Stimulated activated CD8-positive, alpha-beta memory T cell treated with anti-CD3 and anti-CD28 coated beads, Interleukin-12 subunit alpha, Interleukin-12 subunit beta, amount 100 ng/mL, for 1 hour (primary cell): ENCODE data around the gene SIGLEC9.
"Not testable (repeated sequence)": the region's sequence is repeated elsewhere in the genome, so short reads cannot be mapped to it uniquely, and the experiment has no call there.

ENCODE experiments used
- DNase-seq: peaks from one replicate; pipeline ENCODE4 v3.0.0-alpha.2; 2020; ENCODE audit warnings: low read depth

The SIGLEC9 gene

DNA sequence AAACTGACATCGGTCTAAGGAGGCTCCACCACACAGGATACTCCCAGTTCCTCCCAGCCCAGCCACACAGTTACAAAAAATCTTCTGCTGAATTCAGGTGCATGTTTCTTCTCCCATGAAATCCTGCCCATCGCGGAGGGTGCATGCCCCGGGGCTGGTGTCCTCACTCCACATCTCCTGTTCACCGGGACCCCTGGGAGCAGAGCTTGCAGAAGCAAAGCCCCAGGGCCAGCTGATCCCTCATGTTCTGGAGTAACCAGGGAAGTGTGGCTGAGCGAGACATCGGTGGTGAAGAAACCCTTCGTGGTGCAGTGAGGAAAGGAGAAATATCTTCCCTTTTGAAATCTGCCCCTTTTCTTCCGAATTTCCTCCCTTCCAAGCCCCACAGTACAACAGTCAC, 904 bp upstream of the SIGLEC9 start:
- no peak for DNase-seq

DNA sequence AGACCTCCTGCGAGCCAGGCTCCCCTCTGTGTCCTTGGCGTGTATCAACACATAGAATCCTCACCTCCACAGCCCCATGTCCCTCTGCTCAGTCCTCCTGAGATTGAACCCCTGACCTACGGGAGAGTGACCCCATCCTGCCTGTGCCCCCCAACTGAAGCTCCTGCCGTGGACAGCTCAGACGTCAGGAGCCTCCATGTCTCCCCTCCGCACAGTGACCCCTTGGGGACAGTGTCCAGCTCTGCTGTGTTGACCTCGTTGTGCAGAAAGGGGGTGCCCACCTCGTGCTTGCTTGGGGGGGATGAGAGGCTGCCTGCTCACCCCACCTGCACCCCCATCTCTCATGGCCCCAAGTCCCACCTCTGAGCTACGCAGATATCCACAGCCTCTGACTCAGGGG, 490 bp upstream of the SIGLEC9 start:
- DNase-seq, result no peak

DNA sequence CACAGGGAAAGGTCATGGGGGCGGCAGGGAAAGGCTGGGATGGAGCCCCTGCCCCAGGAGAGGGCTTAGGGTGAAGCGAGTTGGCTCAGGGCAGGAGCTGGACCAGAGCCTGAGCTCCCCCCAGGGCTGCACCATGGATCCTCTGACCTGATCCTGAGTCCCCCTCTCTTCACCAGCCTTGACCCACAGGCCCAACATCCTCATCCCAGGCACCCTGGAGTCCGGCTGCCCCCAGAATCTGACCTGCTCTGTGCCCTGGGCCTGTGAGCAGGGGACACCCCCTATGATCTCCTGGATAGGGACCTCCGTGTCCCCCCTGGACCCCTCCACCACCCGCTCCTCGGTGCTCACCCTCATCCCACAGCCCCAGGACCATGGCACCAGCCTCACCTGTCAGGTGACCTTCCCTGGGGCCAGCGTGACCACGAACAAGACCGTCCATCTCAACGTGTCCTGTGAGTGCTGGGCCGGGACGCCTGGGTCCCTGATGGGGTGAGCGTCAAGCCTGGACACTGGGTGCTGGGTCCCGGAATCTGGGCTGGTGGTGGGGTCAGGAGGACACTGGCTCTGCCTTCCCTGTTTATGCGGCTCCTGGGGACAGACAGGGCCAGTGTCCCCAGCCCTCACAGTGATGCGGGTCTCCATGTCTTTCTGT, 842 bp downstream of the SIGLEC9 start:
- no peak for DNase-seq

DNA sequence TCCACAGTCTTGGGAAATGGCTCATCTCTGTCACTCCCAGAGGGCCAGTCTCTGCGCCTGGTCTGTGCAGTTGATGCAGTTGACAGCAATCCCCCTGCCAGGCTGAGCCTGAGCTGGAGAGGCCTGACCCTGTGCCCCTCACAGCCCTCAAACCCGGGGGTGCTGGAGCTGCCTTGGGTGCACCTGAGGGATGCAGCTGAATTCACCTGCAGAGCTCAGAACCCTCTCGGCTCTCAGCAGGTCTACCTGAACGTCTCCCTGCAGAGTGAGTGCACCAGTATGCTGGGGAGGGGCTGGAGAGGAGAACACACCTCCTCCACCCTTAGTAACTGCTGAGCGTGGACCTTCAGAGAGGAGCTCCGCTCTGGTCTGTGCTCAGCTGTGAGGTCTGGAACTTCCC, 2.3 kb downstream of the SIGLEC9 start:
- DNase-seq, result no peak

DNA sequence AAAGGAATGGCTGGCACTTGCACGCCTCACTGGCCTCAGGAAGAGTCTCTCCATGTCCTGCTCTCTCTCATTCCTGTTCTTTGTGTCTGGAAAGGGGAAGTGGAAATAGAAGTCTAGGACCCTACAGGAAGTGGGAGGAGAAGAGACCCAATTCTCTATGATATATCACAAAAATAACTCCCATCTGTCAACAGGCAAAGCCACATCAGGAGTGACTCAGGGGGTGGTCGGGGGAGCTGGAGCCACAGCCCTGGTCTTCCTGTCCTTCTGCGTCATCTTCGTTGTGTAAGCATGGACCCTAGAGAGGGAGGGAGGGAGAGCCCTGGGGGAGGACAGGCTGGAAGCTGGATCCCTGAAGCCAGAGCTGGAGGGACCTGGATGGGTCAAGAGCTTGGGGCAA, 3.0 kb downstream of the SIGLEC9 start:
- DNase-seq, result no peak

DNA sequence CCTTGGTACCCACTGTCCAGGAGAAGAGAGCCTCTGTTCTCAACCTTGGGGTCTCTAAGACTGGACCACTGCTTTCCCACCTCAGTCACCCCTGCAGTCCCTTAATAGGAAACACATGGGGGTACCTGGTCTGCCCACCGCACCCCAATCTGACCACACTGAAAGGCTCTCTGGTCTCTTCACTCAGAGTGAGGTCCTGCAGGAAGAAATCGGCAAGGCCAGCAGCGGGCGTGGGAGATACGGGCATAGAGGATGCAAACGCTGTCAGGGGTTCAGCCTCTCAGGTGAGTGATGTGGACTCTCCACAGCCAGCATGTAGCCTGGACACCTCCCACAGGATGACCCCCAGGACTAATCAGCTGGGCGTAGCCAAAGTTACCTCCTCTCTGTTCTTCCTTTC, 3.5 kb downstream of the SIGLEC9 start:
- DNase-seq, result no peak

DNA sequence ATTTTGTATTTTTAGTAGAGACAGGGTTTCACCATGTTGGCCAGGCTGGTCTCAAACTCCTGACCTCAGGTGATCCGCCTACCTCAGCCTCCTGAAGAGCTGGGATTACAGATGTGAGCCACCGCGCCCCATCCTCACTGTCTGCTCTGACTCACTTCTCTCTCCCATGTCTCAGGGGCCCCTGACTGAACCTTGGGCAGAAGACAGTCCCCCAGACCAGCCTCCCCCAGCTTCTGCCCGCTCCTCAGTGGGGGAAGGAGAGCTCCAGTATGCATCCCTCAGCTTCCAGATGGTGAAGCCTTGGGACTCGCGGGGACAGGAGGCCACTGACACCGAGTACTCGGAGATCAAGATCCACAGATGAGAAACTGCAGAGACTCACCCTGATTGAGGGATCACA, 5.0 kb downstream of the SIGLEC9 start:
- no peak for DNase-seq

DNA sequence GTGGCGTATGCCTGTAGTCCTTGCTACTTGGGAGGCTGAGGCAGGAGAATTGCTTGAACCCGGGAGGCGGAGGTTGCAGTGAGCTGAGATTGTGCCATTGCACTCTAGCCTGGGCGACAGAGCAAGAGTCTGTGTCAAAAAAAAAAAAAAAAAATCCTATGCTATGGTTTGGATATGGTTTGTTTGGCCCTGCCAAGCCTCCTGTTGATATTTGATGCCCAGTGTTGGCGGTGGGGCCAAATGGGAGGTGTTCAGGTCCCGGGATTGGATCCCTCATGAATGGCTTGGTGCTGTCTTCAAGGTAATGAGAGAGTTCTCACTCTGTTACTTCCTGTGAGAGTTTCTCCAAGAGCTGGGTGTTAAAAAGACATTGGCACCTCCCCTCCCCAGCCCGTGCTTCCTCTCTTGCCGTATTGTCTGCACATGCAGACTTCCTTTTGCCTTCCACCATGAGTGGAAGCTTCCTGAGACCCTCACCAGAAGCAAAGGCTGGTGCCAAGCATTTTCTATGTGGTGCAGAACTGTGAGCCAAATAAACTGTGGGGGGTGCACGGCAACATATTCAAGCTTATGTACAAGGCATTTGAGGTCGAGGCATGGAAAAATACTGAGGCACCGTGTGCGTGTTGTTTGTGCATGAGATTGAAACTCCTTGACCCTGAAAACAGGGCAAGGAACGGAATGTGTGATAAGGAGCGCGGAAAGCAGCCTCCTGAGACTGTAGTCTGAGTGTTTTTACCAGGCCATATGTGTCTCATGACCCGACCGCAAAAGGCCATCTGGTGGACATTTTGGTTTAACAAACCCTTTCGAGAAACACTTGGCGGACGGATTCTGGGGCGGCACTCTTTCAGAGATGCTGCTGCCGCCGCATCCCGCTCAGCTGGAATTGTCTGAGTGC, 7.3 kb downstream of the SIGLEC9 start:
- DNase-seq, result no peak

DNA sequence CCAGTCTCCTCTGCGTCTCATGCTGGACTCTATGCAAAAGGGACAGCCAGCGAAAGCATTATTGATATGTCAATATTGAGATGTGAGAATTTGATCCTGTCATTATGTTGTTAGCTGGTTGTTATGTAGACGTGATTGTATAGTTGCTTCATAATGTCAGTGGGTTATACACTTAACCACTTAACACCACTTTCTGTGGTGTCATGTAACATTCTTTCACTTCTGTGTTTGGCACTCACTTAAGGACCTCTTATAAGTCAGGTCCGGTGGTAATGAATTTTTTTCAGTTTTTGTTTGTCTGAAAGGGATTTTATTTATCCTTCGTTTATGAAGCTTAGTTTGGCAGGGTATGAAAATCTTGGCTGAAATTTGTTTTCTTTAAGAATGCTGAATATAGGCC, 10.3 kb downstream of the SIGLEC9 start:
- DNase-seq, result no peak

DNA sequence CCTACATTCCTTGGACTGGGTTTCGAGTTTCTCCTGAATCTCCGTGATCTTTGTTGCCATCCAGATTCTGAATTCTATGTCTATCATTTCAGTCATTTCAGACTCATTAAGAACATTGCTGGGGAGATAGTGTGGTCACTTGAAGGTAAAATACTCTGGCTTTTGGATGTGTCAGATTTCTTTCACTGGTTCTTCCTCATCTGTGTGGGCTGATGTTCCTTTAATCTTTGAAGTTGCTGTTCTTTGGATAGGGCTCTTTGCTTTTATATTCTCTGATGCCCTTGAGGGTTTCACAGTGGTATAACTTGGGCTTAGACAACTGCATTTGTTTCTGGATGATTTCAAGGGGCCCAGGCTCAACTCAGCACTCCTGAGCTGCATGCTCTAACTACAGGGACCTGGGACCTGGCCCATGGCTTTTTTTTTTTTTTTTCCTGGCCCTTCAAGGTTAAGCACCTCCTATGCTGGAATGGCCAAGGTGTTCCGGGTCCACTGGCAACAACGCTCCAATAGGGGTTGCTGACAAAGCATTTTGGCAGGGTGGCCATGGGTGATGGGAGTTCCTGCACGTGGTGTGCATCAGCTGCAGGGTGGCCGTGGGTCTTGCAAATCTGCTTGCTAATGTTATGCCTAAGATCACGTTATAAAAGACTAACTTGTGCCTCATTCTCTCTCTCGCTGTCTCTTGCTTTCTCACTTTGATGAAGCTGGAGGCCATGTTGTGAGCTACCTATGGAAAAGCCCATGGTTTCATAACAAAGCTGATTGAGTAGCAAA, 11.5 kb downstream of the SIGLEC9 start:
- no peak for DNase-seq

DNA sequence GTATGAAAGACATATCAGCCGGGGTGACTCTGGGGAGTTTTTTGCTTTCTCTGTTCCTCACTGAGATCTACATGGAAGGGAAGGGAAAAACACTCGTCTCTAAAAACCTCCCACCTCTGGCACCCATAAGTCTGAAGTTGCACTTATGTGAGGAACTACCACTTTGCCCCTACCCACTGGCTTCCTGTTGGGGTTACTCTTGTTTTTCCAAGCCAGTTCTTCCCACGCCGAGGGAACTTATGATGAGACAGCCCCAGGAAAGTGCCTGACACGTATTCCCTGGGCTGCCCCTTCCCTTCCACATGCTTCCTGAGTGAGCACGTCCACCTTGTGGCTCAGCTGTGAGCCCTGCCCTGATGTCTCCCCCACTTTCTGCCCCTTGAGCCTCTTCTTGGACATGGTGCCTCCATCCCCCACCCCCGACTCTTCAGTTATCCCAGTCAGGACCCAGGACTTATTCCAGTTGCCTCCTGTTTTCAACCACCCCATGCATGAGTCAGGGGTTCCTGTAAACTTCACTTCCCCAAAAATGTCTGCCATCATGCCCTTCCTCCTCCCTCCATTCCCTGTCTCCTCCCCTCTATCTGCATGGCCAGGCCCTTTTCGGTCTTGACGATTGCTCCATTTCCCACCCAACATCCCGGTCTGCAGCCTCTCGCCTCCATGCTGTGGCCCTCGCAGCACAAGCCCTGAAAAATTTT, 12.3 kb downstream of the SIGLEC9 start:
- DNase-seq, result no peak

DNA sequence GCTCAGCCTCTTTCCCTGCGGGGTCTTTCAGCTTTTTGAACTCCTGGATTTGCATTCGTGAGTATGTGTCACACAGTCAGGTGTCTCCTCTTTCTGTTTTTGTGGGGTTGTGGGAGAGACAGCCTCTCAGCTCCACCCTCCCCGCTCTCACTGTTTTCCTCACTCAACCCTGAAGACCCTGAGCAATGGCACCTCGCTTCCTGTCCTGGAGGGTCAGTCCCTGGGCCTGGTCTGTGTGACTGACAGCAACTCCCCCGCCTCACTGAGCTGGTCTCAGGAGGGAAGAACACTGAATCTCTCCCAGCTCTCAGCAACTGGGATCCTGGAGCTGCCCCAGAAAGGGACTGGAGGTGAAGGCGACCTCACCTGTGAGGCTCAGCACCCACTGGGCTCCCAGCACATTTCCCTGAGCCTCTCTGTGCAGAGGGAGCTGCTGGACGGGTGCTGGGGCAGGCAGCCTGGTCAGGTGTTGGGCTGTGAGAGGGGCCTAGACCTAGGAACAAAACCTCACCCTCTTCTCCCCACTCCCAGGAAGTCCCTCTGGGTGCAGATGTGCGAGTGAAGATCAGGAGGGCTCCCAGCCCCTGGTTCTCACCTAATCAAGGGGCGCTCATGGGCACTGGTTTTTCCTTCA, 13.2 kb downstream of the SIGLEC9 start:
- DNase-seq, result no peak

DNA sequence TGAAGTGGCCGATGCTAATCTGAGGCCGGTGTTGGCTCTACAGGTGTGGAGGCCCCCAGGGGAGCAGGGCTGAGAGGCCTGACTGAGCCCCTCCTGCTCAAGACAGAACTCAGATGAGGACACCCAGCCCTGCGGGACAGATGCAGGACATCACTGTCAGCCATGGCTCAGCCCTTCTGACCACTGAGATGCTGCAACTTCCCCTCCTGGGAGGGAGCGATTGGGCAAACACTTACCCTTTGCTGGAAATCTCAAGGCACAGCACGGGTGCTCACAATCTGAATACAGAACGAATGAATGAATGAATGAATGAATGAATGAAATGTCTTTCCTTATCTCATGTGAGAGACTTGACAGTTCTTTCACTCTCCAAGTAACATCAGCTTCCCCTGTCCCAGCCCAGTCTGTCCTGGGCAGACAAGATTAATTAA, 13.9 kb downstream of the SIGLEC9 start:
- no peak for DNase-seq

DNA sequence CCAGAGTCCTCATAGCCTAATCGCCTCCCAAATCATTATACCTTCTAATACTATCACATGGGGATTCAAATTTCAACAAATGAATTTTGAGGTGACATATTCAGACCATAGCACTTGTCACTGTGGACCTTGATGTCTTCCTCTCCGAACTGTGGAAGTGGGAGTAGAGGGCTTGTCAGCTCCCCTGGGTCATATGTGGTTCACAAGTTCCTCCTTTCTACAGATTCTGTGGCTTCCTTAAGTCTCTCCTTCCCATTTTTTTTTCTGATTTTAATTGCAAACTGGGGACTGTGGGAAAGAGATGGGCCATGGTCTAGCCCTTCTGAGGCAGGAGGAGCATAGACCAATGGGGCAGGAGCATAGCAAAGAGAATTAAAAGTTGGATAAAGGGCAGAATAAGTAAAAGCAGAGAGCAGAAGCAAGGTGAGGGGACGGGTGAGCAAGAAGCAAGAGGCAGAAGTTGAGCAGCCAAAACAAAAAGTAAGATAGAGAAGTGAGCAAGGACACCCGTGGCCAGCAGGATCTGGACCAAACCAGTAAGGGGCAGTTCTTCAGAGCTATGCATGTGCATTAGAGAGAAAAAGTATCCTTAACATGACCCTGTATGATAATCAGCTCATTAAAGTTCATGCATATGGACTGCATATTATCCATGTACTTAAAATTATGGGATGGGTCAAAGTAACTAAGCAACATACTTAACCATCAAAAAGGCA, 14.8 kb downstream of the SIGLEC9 start:
- DNase-seq, result no peak

DNA sequence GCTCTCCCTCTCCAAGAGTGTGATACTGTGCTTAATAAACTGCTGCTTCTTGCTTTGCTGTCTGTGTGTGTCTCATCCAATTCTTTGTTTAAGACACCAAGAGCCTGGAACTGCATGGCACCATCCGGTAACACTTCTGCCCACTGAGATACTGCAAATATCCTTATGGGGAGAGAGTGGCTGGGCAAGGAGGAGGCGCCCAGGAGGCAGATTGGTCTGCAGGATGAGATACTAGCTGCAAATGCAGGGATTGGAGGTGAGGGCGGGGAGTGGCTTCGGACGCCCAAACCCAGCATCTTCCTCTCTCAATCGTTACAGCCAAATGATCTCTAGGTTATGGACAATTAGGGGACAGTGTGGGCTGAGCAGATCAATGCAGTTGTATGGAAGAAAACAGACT, 15.7 kb downstream of the SIGLEC9 start:
- no peak for DNase-seq

DNA sequence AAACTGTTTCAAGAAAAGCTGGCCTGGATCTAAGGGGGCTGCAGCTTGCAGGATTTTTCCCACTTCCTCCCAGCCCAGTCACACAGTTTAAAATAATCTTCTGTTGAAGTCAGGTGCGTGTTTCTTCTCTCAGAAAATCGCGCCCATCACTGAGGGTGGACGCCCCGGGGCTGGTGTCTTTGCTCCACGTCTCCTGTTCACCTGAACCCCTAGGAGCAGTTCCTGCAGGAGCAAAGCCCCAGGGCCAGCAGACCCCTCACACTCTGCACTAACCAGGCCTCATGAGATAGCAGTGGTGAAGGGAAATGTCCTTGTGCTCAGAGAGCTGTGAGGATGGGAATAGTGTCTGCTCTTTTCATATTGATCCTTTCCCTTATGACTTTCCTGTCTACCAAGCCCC, 16.5 kb downstream of the SIGLEC9 start:
- DNase-seq, result no peak

DNA sequence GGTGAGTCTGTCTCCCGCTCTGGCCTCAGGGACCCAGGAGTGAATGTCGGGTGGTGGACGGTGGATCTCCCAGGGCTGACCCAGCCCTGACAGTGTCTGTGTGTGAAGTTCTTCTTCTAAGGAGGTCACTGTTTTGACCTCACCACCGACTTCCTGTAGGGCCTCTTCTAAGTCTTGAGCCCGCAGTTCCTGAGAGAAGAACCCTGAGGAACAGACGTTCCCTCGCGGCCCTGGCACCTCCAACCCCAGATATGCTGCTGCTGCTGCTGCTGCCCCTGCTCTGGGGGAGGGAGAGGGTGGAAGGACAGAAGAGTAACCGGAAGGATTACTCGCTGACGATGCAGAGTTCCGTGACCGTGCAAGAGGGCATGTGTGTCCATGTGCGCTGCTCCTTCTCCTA, 17.4 kb downstream of the SIGLEC9 start, which contains the start of gene SIGLEC7:
SIGLEC7 (plus strand) TSS at position 183 of the 400 bp plus-strand sequence; CDS start at position 252, 69 bp downstream.
- DNase-seq, result no peak

DNA sequence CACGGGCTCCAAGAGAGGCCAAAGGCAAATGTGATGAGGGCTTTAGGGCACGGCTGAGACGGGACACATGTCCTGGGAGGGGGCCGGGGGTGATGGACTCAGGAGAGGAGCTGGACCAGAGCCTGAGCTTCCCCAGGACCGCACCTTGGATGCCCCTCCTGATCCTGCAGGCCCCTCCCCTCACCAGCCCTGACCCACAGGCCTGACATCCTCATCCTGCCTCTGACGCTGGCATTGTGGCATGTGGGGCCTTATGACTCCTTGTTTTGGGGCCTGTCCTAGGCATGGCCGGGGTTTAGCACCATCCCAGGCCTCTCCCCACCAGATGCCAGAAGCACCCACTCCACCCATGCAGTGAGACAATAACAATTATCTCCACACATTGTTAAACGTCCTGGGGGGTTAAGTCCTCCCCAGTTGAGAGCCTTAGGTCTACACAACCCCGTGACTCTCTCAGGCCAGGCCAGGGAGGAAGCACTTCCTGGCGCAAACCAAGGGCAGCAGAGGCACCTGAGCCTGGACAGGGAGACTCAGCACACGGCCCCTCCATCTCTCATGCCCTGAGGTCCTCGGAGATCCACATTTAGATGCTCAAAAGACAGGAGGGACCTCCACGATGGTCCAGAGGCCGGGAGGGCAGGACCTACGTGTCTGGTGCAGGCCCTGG, 18.2 kb downstream of the SIGLEC9 start:
- DNase-seq, result not testable (repeated sequence)

DNA sequence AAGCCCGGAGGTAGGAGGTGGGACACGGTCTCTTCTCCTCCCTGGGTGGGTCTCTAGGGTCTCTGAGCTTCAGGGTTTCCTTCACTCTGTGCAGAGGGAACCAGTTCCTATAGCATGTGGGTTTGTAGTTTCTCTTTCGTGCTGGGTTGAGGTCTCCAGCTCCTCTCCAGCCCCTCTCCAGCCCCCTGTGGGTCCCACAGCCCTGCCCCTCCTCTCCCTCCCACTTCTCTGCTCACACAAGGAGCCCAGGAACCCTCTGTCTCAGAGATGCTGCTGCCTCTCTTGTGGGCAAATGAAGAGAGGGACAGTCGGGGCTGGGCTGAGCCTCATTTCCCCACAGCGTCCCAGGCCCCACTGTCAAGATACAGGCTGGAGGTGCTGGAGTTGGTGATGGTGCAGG, 18.8 kb downstream of the SIGLEC9 start:
- no peak for DNase-seq

DNA sequence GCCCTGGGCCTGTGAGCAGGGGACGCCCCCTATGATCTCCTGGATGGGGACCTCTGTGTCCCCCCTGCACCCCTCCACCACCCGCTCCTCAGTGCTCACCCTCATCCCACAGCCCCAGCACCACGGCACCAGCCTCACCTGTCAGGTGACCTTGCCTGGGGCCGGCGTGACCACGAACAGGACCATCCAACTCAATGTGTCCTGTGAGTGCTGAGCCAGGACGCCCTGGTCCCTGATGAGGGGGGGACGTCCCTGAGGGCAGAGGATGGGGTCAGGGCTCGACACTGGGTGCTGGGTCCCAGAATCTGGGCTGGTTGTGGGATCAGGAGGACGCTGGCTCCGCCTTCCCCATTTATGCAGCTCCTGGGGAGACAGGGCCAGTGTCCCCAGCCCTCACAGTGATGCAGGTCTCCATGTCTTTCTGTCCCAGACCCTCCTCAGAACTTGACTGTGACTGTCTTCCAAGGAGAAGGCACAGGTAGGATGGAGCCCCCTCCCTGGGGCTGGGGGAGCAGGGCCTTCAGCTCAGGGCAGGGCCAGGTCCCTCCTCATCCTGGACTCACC, 19.9 kb downstream of the SIGLEC9 start:
- DNase-seq, result no peak
